Stomach (tissue), 4 donors: ENCODE measurements around the gene SLC18A3.

Experiments used
- EP300 ChIP-seq: sonication (generic); formaldehyde crosslinking; IDR thresholded peaks from one replicate; pipeline ENCODE4 v1.6.1; 2017; ENCODE audit warnings: antibody characterized with exemption
- POLR2A ChIP-seq, 4 donors: fragments of 450-650 bp; IDR thresholded peaks; one replicate each; pipeline ENCODE4 v1.6.1; 2016; ENCODE audit warnings: antibody characterized with exemption in 4 of 4, control low read depth in 2 of 4, mild to moderate bottlenecking in 1 of 4, moderate library complexity in 1 of 4
- POLR2AphosphoS5 ChIP-seq, 3 donors: sonication (generic); formaldehyde crosslinking; IDR thresholded peaks; one replicate each; pipeline ENCODE4 v1.6.1; 2016; ENCODE audit warnings: antibody characterized with exemption in 3 of 3
- TF ChIP-seq, protein P1 (sequence below), 7 experiments: fragments of 450-650 bp in 4 of 7; fragments of 200-600 bp in 3 of 7; sonication (generic) in 3 of 7; IDR thresholded peaks; one replicate each; pipeline ENCODE4 v1.5.1; 2016 to 2019; ENCODE audit warnings: antibody characterized with exemption in 7 of 7, control low read depth in 2 of 7, mild to moderate bottlenecking in 1 of 7

DNA sequence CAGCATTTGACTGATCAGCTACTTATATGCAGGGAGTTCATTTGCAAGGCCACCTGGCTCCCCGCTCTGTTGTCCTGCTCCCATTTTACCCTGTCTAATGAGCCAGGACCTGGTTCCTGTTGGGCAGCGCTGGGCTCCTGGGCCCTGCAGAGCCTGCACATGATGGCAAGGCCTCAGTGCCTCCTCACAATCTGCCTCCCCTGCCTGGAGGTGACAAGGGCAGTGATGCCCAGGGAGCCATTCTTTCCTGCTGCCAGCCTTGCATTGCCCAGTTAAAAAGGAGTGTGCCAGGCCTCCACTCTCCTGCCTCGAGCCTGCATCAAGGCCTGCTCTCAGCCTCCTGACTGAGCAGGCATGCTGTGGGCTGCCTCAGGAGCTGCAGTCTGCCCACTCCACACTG, 32.2 kb downstream of the SLC18A3 start:
- TF ChIP-seq, protein P1, sequence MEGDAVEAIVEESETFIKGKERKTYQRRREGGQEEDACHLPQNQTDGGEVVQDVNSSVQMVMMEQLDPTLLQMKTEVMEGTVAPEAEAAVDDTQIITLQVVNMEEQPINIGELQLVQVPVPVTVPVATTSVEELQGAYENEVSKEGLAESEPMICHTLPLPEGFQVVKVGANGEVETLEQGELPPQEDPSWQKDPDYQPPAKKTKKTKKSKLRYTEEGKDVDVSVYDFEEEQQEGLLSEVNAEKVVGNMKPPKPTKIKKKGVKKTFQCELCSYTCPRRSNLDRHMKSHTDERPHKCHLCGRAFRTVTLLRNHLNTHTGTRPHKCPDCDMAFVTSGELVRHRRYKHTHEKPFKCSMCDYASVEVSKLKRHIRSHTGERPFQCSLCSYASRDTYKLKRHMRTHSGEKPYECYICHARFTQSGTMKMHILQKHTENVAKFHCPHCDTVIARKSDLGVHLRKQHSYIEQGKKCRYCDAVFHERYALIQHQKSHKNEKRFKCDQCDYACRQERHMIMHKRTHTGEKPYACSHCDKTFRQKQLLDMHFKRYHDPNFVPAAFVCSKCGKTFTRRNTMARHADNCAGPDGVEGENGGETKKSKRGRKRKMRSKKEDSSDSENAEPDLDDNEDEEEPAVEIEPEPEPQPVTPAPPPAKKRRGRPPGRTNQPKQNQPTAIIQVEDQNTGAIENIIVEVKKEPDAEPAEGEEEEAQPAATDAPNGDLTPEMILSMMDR (IDR thresholded peaks at IDR 0.05) = no peak
- no peak for TF ChIP-seq POLR2A (IDR thresholded peaks at IDR 0.05)
- no peak for TF ChIP-seq POLR2AphosphoS5 (IDR thresholded peaks at IDR 0.05)
- no peak for TF ChIP-seq EP300
